ENCODE results near the gene ADGRL2.

The ADGRL2 gene

DNA sequence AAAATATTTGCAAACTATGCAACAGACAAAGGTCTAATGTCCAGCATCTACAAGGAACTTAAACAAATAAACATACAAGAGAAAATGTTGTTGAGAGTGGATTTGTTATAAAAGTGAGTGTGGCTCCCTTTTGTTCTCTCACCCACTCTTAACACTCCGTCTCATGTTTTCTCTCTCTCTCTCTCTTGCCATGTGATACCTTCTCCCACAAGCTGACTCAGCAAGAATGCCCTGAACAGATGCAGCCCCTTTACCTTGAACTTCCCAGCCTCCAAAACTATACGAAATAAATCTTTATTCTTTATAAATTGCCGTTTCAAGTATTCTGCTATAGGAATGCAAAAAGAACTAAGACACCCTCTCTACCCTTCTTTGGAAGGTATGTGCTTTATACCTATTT is 234.1 kb downstream of the ADGRL2 start:
- Histone ChIP-seq H3K4me1 (ENCODE audit: control insufficient read depth, insufficient read depth, low read length) (no peaks in the 10 kb centered on the region), H3K4me3 (ENCODE audit: low read length) (no peak overlapping the region), H3K27me3 (ENCODE audit: control insufficient read depth, insufficient read depth, low read length) (no peaks in the 10 kb centered on the region), H3K27ac (ENCODE audit: low read depth, low read length) (no peak overlapping the region), H3K9ac (ENCODE audit: low read length) (no peak overlapping the region), H3K36me3 (ENCODE audit: control insufficient read depth, insufficient read depth, low read length) (no peaks in the 10 kb centered on the region)

Data from rectal smooth muscle tissue (tissue), 1 donor.